Spleen (tissue), 11 donors: ENCODE measurements around the gene FILIP1L. TPM values are rescaled to one million over a fixed set of nuclear protein-coding genes. Genes with fewer than 3 reads are reported as not detected.
"Not testable (repeated sequence)": the region's sequence is repeated elsewhere in the genome, so short reads cannot be mapped to it uniquely, and the experiment has no call there.

ENCODE experiments used
- DNase-seq: peaks from one replicate; pipeline ENCODE4 v3.0.0-alpha.2; 2020
- H3K27ac ChIP-seq, 8 donors: fragments of 200-600 bp; sonication (generic) in 7 of 8; 1 replicate in 4 of 8; 2 replicates in 4 of 8; pipeline versions ENCODE4 v1.5.0 to v1.8.0; 2016 to 2021; ENCODE audit warnings: inconsistent platforms in 4 of 8, mild to moderate bottlenecking in 4 of 8, moderate library complexity in 1 of 8
- H3K27me3 ChIP-seq, 7 donors: fragments of 200-600 bp; sonication (generic) in 6 of 7; replicated peaks in 1 of 7; 1 replicate in 4 of 7; 2 replicates in 3 of 7; pipeline versions ENCODE4 v1.5.0 to v1.8.0; 2016 to 2021; ENCODE audit warnings: inconsistent platforms in 3 of 7, mild to moderate bottlenecking in 1 of 7
- H3K36me3 ChIP-seq, 6 donors: fragments of 200-600 bp; sonication (generic) in 5 of 6; 1 replicate in 4 of 6; 2 replicates in 2 of 6; pipeline versions ENCODE4 v1.5.0 to v1.8.0; 2016 to 2021; ENCODE audit warnings: inconsistent platforms in 2 of 6
- H3K4me1 ChIP-seq, 6 donors: fragments of 200-600 bp; sonication (generic) in 5 of 6; 1 replicate in 3 of 6; 2 replicates in 3 of 6; pipeline versions ENCODE4 v1.5.0 to v1.8.0; 2016 to 2021; ENCODE audit warnings: inconsistent platforms in 3 of 6
- H3K4me3 ChIP-seq, 8 donors: fragments of 200-600 bp; sonication (generic) in 7 of 8; 1 replicate in 4 of 8; 2 replicates in 4 of 8; pipeline versions ENCODE4 v1.5.0 to v1.8.0; 2016 to 2021; ENCODE audit warnings: inconsistent platforms in 4 of 8, mild to moderate bottlenecking in 4 of 8, moderate library complexity in 2 of 8
- H3K9me3 ChIP-seq, 8 donors: fragments of 200-600 bp; sonication (generic) in 7 of 8; 1 replicate in 4 of 8; 2 replicates in 4 of 8; pipeline versions ENCODE4 v1.5.0 to v1.8.0; 2016 to 2021; ENCODE audit warnings: inconsistent platforms in 4 of 8
- CTCF ChIP-seq, 11 experiments: fragments of 200-600 bp in 7 of 11; fragments of 450-650 bp in 4 of 11; sonication (generic) in 4 of 11; IDR thresholded peaks in 8 of 11; conservative IDR thresholded peaks in 3 of 11; 1 replicate in 7 of 11; 2 replicates in 4 of 11; pipeline versions ENCODE4 v1.4.0 to v1.8.0; 2016 to 2021; ENCODE audit warnings: antibody characterized with exemption in 11 of 11, inconsistent platforms in 4 of 11, mild to moderate bottlenecking in 1 of 11
- POLR2A ChIP-seq, 3 donors: fragments of 450-650 bp; IDR thresholded peaks; one replicate each; pipeline ENCODE4 v1.5.1; 2017; ENCODE audit warnings: antibody characterized with exemption in 3 of 3, mild to moderate bottlenecking in 1 of 3
- POLR2AphosphoS5 ChIP-seq, 3 donors: sonication (generic); formaldehyde crosslinking; IDR thresholded peaks; one replicate each; pipeline ENCODE4 v1.5.1; 2017; ENCODE audit warnings: antibody characterized with exemption in 3 of 3
- WGBS, 5 donors: extraction: QIAGEN DNeasy Blood & Tissue Kit in 3 of 5; methylation state at CpG; one replicate each; pipeline versions ENCODE4 v1.1.5 to v1.1.7; 2013 to 2018; 5-methylcytosine and 5-hydroxymethylcytosine counted together
- intact Hi-C: fragments of 100-400 bp; cut with DNase I; formaldehyde crosslinking; loops from one replicate; pipeline ENCODE4 v1.15.0; 2023; ENCODE audit warnings: low total_unique reads
- polyA plus RNA-seq, 3 donors: library from polyadenylated mRNA; stranded (reverse); fragments of 200-250 nt; gene quantifications; one replicate each; pipeline ENCODE4 v1.2.1, GENCODE V29; 2013
- total RNA-seq, 7 donors: library from RNA; depleted of rRNA in 3 of 7; stranded (reverse); fragments of >200 nt in 3 of 7; fragmentation: NEBNext Ultra II Directional in 4 of 7; extraction: Animal tissue kit (Norgen Biotek cat#: 25700) in 4 of 7; gene quantifications; one replicate each; pipeline versions ENCODE4 v1.1.0 to v1.2.1, GENCODE V29; 2016 to 2021
- donor health status: healthy with polysubstance abuse.
- donor health status: DM: no; HTN: no; CAD: no; lungs with moderate emphysema.
- donor health status: DM: no; HTN: no; CAD: no.
- donor health status: Bipolar disorder and iron deficiency.
- donor health status: healthy.
- donor health status: DM: no; HTN: no; CAD: no.
- donor health status: DM: yes; HTN: yes; CAD: no.

Gene FILIP1L
- total and polyA plus RNA-seq, 10 donors: 11.1 to 47.7 (median 30.9) TPM

GRCh38 chr3:100053951-100054620 lies 60.2 kb downstream of the FILIP1L start:
- intact Hi-C loops: no loop called here
- no peak overlapping the region for H3K27ac ChIP-seq
- peaks cover 0 to 5% (median 0%) of the 10 kb centered on the region in 6 donors for H3K4me1 ChIP-seq
- no peak overlapping the region for H3K4me3 ChIP-seq
- no peaks in the 10 kb centered on the region for H3K9me3 ChIP-seq
- no peaks in the 10 kb centered on the region for H3K27me3 ChIP-seq
- no peak for DNase-seq
- 93 to 96% (median 95%) methylated on average over 6 of the region's 6 CpGs for WGBS, 5 donors
- H3K36me3 ChIP-seq: no peaks in the 10 kb centered on the region
- TF ChIP-seq POLR2A (IDR thresholded peaks at IDR 0.05) (no peak), POLR2AphosphoS5 (IDR thresholded peaks at IDR 0.05) (no peak)

- DNase-seq, H3K27me3 ChIP-seq, H3K9me3 ChIP-seq, H3K36me3 ChIP-seq, intact Hi-C loops, H3K4me3 ChIP-seq, H3K27ac ChIP-seq: not testable (repeated sequence)
- WGBS, 5 donors: 87 to 99% (median 95%) methylated on average over 3 of the region's 3 CpGs
- peaks cover 9 to 24% (median 22%) of the 10 kb centered on the region in 6 donors for H3K4me1 ChIP-seq
These were observed 62.8 kb downstream of the FILIP1L start for GRCh38 chr3:100051513-100051912.

GRCh38 chr3:100048248-100048647 lies 66.1 kb downstream of the FILIP1L start:
- TF ChIP-seq POLR2AphosphoS5 (IDR thresholded peaks at IDR 0.05) (no peak), POLR2A (IDR thresholded peaks at IDR 0.05) (no peak), CTCF (IDR thresholded peaks at IDR 0.05 in 8 of 11, conservative IDR thresholded peaks at IDR 0.05 in 3 of 11) (no peak)
- WGBS, 5 donors: 79 to 89% (median 85%) methylated on average over 3 of the region's 3 CpGs
- Histone ChIP-seq H3K27me3 (no peaks in the 10 kb centered on the region), H3K9me3 (no peaks in the 10 kb centered on the region), H3K36me3 (no peaks in the 10 kb centered on the region), H3K27ac (peak overlapping the region; percentile 44 to 87 (median 71)), H3K4me3 (no peak overlapping the region), H3K4me1 (peaks cover 15 to 56% (median 53%) of the 10 kb centered on the region in 6 donors)
- intact Hi-C loops: loop anchor here (10.0 kb wide), 1 partner anchor 173 kb away; no protein-coding TSS in a partner anchor
- DNase-seq: no peak

GRCh38 chr3:100047455-100048141 lies 66.7 kb downstream of the FILIP1L start:
- H3K4me3 ChIP-seq: peak overlapping the region in 2 of 8 donors; percentile 10 to 23
- no peaks in the 10 kb centered on the region for H3K9me3 ChIP-seq
- peak overlapping the region; percentile 44 to 87 (median 71) for H3K27ac ChIP-seq
- DNase-seq: no peak
- peaks cover 15 to 63% (median 59%) of the 10 kb centered on the region in 6 donors for H3K4me1 ChIP-seq
- no peaks in the 10 kb centered on the region for H3K36me3 ChIP-seq
- TF ChIP-seq POLR2AphosphoS5 (IDR thresholded peaks at IDR 0.05) (peak in 1 of 3 donors; percentile 59), POLR2A (IDR thresholded peaks at IDR 0.05) (no peak), CTCF (IDR thresholded peaks at IDR 0.05 in 8 of 11, conservative IDR thresholded peaks at IDR 0.05 in 3 of 11) (no peak)
- H3K27me3 ChIP-seq: no peaks in the 10 kb centered on the region
- intact Hi-C loops: loop anchor here (10.0 kb wide), 1 partner anchor 173 kb away; no protein-coding TSS in a partner anchor
- WGBS, 5 donors: 33 to 44% (median 41%) methylated on average over 6 of the region's 6 CpGs

- peak overlapping the region; percentile 44 to 87 (median 71) for H3K27ac ChIP-seq
These were observed 67.3 kb downstream of the FILIP1L start for GRCh38 chr3:100046986-100047385.

More at GRCh38 chr3:100046986-100047385, 67.3 kb downstream of the FILIP1L start:
- intact Hi-C loops: loop anchor here (10.0 kb wide), 1 partner anchor 172 kb away; no protein-coding TSS in a partner anchor
- H3K4me1 ChIP-seq: peaks cover 15 to 68% (median 60%) of the 10 kb centered on the region in 6 donors
- TF ChIP-seq POLR2A (IDR thresholded peaks at IDR 0.05) (no peak), CTCF (IDR thresholded peaks at IDR 0.05 in 8 of 11, conservative IDR thresholded peaks at IDR 0.05 in 3 of 11) (no peak)
- H3K36me3 ChIP-seq: no peaks in the 10 kb centered on the region
- H3K9me3 ChIP-seq: no peaks in the 10 kb centered on the region
- H3K4me3 ChIP-seq: peak overlapping the region in 2 of 8 donors; percentile 10 to 23
- WGBS, 5 donors: 51 to 65% (median 57%) methylated on average over 2 of the region's 2 CpGs
- no peaks in the 10 kb centered on the region for H3K27me3 ChIP-seq
- no peak for DNase-seq
